ENCODE data around the gene TXNDC15. TPM values are rescaled to one million over a fixed set of nuclear protein-coding genes. Genes with fewer than 3 reads are reported as not detected.

TXNDC15 gene
- total and polyA plus RNA-seq, 4 donors, result 29.3 to 53.1 (median 44.2) TPM

DNA sequence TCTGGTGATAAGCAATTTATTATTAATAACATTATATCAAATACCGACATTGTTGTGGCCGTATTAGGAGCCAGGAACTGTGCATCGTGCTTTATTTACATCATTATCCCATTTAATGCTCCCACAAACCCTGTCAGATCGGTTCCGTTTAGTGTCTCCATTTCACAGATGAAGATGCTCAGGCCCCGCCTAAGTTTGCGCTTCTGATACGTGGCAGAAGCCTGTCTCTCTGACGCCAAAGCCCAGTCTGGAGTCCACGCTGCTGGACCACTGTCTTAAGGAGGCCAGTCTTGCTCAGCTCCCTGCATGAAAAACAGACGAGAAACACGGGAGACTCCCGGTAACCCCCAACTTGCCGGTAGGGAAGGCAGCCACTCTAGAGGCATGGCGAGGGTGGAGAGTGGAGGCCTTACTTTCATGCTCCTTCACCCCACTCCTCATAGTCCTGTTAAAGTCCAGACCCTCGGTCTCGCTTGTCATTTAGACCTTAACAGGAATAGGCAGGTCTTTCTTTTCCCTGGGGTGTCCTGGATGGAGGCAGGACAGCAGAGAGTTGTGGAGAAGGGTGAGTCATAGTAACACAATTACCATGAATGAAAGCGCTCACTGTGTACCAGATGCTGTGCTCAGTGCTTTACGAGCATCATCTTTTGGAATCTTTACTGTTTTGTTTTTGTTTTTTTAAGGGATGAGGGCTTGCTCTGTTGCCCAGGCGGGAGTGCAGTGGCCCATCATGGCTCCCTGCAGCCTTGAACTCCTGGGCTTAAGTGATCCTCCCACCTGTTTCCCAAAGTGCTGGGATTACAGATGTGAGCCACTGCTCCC, 872 bp downstream of the TXNDC15 start:
- TF ChIP-seq JUND (IDR thresholded peaks at IDR 0.05), result peak in 1 of 2 donors; percentile 33
- TF ChIP-seq, protein P1, sequence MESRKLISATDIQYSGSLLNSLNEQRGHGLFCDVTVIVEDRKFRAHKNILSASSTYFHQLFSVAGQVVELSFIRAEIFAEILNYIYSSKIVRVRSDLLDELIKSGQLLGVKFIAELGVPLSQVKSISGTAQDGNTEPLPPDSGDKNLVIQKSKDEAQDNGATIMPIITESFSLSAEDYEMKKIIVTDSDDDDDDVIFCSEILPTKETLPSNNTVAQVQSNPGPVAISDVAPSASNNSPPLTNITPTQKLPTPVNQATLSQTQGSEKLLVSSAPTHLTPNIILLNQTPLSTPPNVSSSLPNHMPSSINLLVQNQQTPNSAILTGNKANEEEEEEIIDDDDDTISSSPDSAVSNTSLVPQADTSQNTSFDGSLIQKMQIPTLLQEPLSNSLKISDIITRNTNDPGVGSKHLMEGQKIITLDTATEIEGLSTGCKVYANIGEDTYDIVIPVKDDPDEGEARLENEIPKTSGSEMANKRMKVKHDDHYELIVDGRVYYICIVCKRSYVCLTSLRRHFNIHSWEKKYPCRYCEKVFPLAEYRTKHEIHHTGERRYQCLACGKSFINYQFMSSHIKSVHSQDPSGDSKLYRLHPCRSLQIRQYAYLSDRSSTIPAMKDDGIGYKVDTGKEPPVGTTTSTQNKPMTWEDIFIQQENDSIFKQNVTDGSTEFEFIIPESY (IDR thresholded peaks at IDR 0.05), result no peak
- Histone ChIP-seq H3K27ac (ENCODE audit: low read depth in 1 of 2, low read length in 2 of 2) (peak overlapping the region; percentile 73 to 87), H3K27me3 (ENCODE audit: control insufficient read depth in 4 of 4, insufficient read depth in 4 of 4, low read length in 3 of 4) (no peaks in the 10 kb centered on the region), H3K9ac (ENCODE audit: low read depth in 1 of 2, low read length in 2 of 2) (peak overlapping the region; percentile 78 to 89), H3K9me3 (ENCODE audit: control insufficient read depth in 4 of 4, low read length in 3 of 4) (no peaks in the 10 kb centered on the region), H3K4me3 (ENCODE audit: low read depth in 1 of 3, low read length in 3 of 3) (peak overlapping the region; percentile 71 to 82 (median 81)), H3K4me1 (ENCODE audit: control insufficient read depth in 4 of 4, insufficient read depth in 4 of 4, low read length in 3 of 4) (peaks cover 0 to 11% (median 5%) of the 10 kb centered on the region in 4 donors), H3K36me3 (ENCODE audit: control insufficient read depth in 4 of 4, insufficient read depth in 3 of 4, low read depth in 1 of 4, low read length in 3 of 4) (no peaks in the 10 kb centered on the region)
- WGBS, result 28% methylated on average over 20 of the region's 20 CpGs
- DNase-seq (ENCODE audit: low spot score), result peak; percentile 45

DNA sequence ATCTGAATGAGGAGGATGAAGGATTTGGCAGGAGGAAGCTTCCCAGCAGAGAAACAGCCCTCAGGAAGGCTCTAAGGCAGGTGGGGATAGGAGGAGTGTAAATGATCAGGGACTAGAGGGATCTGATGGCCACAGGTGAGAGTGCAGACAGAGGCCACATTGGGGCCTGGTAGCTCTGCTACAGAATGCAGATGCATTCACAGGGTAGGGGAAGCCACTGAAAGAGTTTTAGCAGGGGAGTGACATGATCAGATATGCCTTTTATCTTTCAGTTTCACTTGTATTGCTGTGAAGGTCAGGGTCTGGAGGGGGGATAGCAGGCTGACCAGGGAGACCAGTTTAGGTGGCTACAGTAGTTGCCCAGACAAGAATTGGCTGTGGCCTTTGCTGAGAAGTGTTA, 3.0 kb downstream of the TXNDC15 start:
- Histone ChIP-seq H3K9ac (ENCODE audit: low read depth in 1 of 2, low read length in 2 of 2) (no peak overlapping the region), H3K4me3 (ENCODE audit: low read depth in 1 of 3, low read length in 3 of 3) (no peak overlapping the region), H3K9me3 (ENCODE audit: control insufficient read depth in 4 of 4, low read length in 3 of 4) (no peaks in the 10 kb centered on the region), H3K4me1 (ENCODE audit: control insufficient read depth in 4 of 4, insufficient read depth in 4 of 4, low read length in 3 of 4) (peaks cover 0 to 11% (median 5%) of the 10 kb centered on the region in 4 donors), H3K27me3 (ENCODE audit: control insufficient read depth in 4 of 4, insufficient read depth in 4 of 4, low read length in 3 of 4) (no peaks in the 10 kb centered on the region), H3K27ac (ENCODE audit: low read depth in 1 of 2, low read length in 2 of 2) (no peak overlapping the region), H3K36me3 (ENCODE audit: control insufficient read depth in 4 of 4, insufficient read depth in 3 of 4, low read depth in 1 of 4, low read length in 3 of 4) (no peaks in the 10 kb centered on the region)
- TF ChIP-seq RXRA (IDR thresholded peaks at IDR 0.05) (no peak), RAD21 (IDR thresholded peaks at IDR 0.05) (no peak), FOXA1 (IDR thresholded peaks at IDR 0.05) (no peak), FOXA2 (IDR thresholded peaks at IDR 0.05) (no peak), NR2F2 (IDR thresholded peaks at IDR 0.05) (no peak), YY1 (IDR thresholded peaks at IDR 0.05) (no peak), SP1 (IDR thresholded peaks at IDR 0.05) (no peak), MAX (IDR thresholded peaks at IDR 0.05) (no peak), JUND (IDR thresholded peaks at IDR 0.05) (no peak), EGR1 (IDR thresholded peaks at IDR 0.05; ENCODE audit: low read depth in 2 of 2) (no peak)
- TF ChIP-seq, protein P2, sequence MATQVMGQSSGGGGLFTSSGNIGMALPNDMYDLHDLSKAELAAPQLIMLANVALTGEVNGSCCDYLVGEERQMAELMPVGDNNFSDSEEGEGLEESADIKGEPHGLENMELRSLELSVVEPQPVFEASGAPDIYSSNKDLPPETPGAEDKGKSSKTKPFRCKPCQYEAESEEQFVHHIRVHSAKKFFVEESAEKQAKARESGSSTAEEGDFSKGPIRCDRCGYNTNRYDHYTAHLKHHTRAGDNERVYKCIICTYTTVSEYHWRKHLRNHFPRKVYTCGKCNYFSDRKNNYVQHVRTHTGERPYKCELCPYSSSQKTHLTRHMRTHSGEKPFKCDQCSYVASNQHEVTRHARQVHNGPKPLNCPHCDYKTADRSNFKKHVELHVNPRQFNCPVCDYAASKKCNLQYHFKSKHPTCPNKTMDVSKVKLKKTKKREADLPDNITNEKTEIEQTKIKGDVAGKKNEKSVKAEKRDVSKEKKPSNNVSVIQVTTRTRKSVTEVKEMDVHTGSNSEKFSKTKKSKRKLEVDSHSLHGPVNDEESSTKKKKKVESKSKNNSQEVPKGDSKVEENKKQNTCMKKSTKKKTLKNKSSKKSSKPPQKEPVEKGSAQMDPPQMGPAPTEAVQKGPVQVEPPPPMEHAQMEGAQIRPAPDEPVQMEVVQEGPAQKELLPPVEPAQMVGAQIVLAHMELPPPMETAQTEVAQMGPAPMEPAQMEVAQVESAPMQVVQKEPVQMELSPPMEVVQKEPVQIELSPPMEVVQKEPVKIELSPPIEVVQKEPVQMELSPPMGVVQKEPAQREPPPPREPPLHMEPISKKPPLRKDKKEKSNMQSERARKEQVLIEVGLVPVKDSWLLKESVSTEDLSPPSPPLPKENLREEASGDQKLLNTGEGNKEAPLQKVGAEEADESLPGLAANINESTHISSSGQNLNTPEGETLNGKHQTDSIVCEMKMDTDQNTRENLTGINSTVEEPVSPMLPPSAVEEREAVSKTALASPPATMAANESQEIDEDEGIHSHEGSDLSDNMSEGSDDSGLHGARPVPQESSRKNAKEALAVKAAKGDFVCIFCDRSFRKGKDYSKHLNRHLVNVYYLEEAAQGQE (IDR thresholded peaks at IDR 0.05), result no peak
- TF ChIP-seq, protein P3, sequence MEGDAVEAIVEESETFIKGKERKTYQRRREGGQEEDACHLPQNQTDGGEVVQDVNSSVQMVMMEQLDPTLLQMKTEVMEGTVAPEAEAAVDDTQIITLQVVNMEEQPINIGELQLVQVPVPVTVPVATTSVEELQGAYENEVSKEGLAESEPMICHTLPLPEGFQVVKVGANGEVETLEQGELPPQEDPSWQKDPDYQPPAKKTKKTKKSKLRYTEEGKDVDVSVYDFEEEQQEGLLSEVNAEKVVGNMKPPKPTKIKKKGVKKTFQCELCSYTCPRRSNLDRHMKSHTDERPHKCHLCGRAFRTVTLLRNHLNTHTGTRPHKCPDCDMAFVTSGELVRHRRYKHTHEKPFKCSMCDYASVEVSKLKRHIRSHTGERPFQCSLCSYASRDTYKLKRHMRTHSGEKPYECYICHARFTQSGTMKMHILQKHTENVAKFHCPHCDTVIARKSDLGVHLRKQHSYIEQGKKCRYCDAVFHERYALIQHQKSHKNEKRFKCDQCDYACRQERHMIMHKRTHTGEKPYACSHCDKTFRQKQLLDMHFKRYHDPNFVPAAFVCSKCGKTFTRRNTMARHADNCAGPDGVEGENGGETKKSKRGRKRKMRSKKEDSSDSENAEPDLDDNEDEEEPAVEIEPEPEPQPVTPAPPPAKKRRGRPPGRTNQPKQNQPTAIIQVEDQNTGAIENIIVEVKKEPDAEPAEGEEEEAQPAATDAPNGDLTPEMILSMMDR (IDR thresholded peaks at IDR 0.05; ENCODE audit: low read depth, low read length, missing input control), result no peak
- TF ChIP-seq, protein P1 (IDR thresholded peaks at IDR 0.05), result no peak
- no peak for DNase-seq (ENCODE audit: low spot score)

Measured in liver (tissue), 9 donors.